ENCODE measurements around the gene PPFIA2.

Gene PPFIA2

DNA sequence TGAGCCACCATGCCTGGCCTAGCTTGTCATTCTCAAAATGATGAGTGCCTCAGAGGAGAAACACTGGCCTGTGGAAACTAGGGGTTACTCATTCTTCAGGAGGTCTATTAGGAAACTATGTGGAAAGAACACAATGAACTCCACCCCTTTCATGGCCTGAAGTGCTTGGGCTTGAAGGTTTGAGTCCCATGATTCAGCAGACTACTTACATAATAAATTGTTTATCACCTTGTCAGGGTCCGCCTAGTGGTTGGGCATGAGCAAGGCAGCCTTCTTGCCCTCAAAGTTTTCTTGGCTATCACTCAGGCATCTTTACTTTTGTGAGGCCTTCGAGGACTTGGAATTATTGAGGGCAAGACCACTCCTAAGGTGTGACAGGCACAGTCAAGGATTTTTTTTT lies 430.1 kb downstream of the PPFIA2 start:
- H3K79me2 ChIP-seq (ENCODE audit: insufficient read depth, low read length), result no peaks in the 10 kb centered on the region
- H3K4me1 ChIP-seq (ENCODE audit: insufficient read depth, low read length, poor library complexity, severe bottlenecking), result no peaks in the 10 kb centered on the region
- H2AFZ ChIP-seq (ENCODE audit: low read length), result no peak overlapping the region
- H4K20me1 ChIP-seq (ENCODE audit: insufficient read depth, low read length, poor library complexity, severe bottlenecking), result no peaks in the 10 kb centered on the region
- H3F3A ChIP-seq (ENCODE audit: low read depth), result no peaks in the 10 kb centered on the region
- no peaks in the 10 kb centered on the region for H3K27me3 ChIP-seq (ENCODE audit: insufficient read depth, low read length, poor library complexity, severe bottlenecking)
- no peaks in the 10 kb centered on the region for H3K36me3 ChIP-seq (ENCODE audit: insufficient read depth, low read length)
- TF ChIP-seq EZH2phosphoT487 (IDR thresholded peaks at IDR 0.05; ENCODE audit: borderline replicate concordance), result no peak
- TF ChIP-seq, protein P1, sequence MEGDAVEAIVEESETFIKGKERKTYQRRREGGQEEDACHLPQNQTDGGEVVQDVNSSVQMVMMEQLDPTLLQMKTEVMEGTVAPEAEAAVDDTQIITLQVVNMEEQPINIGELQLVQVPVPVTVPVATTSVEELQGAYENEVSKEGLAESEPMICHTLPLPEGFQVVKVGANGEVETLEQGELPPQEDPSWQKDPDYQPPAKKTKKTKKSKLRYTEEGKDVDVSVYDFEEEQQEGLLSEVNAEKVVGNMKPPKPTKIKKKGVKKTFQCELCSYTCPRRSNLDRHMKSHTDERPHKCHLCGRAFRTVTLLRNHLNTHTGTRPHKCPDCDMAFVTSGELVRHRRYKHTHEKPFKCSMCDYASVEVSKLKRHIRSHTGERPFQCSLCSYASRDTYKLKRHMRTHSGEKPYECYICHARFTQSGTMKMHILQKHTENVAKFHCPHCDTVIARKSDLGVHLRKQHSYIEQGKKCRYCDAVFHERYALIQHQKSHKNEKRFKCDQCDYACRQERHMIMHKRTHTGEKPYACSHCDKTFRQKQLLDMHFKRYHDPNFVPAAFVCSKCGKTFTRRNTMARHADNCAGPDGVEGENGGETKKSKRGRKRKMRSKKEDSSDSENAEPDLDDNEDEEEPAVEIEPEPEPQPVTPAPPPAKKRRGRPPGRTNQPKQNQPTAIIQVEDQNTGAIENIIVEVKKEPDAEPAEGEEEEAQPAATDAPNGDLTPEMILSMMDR (conservative IDR thresholded peaks at IDR 0.05; ENCODE audit: low read length), result peak; percentile 62
- no peaks in the 10 kb centered on the region for H3K9me3 ChIP-seq (ENCODE audit: insufficient read depth, low read depth, low read length)
- no peaks in the 10 kb centered on the region for H3K9me2 ChIP-seq (replicated peaks; ENCODE audit: low read depth, low read length)
- no peak overlapping the region for H3K4me2 ChIP-seq (ENCODE audit: low read depth, low read length, poor library complexity, severe bottlenecking)
- no peak overlapping the region for H3K9ac ChIP-seq (ENCODE audit: low read depth, low read length, poor library complexity, severe bottlenecking)
- no peak overlapping the region for H3K4me3 ChIP-seq (ENCODE audit: low read length, poor library complexity, severe bottlenecking)

GRCh38 chr12:81327425-81327824 lies 431.7 kb downstream of the PPFIA2 start:
- no peaks in the 10 kb centered on the region for H3K36me3 ChIP-seq (ENCODE audit: insufficient read depth, low read length)
- H3K4me2 ChIP-seq (ENCODE audit: low read depth, low read length, poor library complexity, severe bottlenecking), result no peak overlapping the region
- no peaks in the 10 kb centered on the region for H3K4me1 ChIP-seq (ENCODE audit: insufficient read depth, low read length, poor library complexity, severe bottlenecking)
- H2AFZ ChIP-seq (ENCODE audit: low read length), result no peak overlapping the region
- no peaks in the 10 kb centered on the region for H3K9me3 ChIP-seq (ENCODE audit: insufficient read depth, low read depth, low read length)
- no peak overlapping the region for H3K9ac ChIP-seq (ENCODE audit: low read depth, low read length, poor library complexity, severe bottlenecking)
- no peaks in the 10 kb centered on the region for H3K9me2 ChIP-seq (replicated peaks; ENCODE audit: low read depth, low read length)
- no peaks in the 10 kb centered on the region for H4K20me1 ChIP-seq (ENCODE audit: insufficient read depth, low read length, poor library complexity, severe bottlenecking)
- H3K79me2 ChIP-seq (ENCODE audit: insufficient read depth, low read length), result no peaks in the 10 kb centered on the region
- no peaks in the 10 kb centered on the region for H3K27me3 ChIP-seq (ENCODE audit: insufficient read depth, low read length, poor library complexity, severe bottlenecking)
- TF ChIP-seq, protein P1 (conservative IDR thresholded peaks at IDR 0.05; ENCODE audit: low read length), result no peak
- no peak for TF ChIP-seq EZH2phosphoT487 (IDR thresholded peaks at IDR 0.05; ENCODE audit: borderline replicate concordance)
- no peak overlapping the region for H3K4me3 ChIP-seq (ENCODE audit: low read length, poor library complexity, severe bottlenecking)
- H3F3A ChIP-seq (ENCODE audit: low read depth), result no peaks in the 10 kb centered on the region

DNA sequence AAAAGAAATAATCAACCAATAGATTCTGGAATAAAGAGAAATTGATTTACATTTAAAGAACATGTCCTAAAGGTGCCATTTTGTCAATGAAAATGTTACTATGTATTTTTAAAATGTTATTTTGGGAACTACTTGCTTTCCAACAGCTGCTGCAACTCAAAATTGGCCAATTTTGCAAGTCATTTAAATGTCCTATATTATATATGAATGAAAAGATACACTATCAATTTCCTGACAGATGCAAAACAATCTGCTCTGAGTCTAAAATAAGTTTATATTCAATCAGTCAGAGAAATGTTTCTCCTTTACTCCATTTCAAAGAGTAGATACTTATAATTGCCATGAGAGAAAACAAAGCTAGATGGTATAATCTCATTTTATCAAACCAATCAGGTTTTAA lies 434.1 kb downstream of the PPFIA2 start:
- Histone ChIP-seq H3K4me1 (ENCODE audit: insufficient read depth, low read length, poor library complexity, severe bottlenecking) (no peaks in the 10 kb centered on the region), H3K79me2 (ENCODE audit: insufficient read depth, low read length) (no peaks in the 10 kb centered on the region), H3K9me3 (ENCODE audit: insufficient read depth, low read depth, low read length) (no peaks in the 10 kb centered on the region), H2AFZ (ENCODE audit: low read length) (no peak overlapping the region), H3K9ac (ENCODE audit: low read depth, low read length, poor library complexity, severe bottlenecking) (no peak overlapping the region), H3K36me3 (ENCODE audit: insufficient read depth, low read length) (no peaks in the 10 kb centered on the region), H3K4me3 (ENCODE audit: low read length, poor library complexity, severe bottlenecking) (no peak overlapping the region), H3F3A (ENCODE audit: low read depth) (no peaks in the 10 kb centered on the region), H3K4me2 (ENCODE audit: low read depth, low read length, poor library complexity, severe bottlenecking) (no peak overlapping the region), H3K9me2 (replicated peaks; ENCODE audit: low read depth, low read length) (no peaks in the 10 kb centered on the region), H3K27me3 (ENCODE audit: insufficient read depth, low read length, poor library complexity, severe bottlenecking) (no peaks in the 10 kb centered on the region), H4K20me1 (ENCODE audit: insufficient read depth, low read length, poor library complexity, severe bottlenecking) (no peaks in the 10 kb centered on the region)
- TF ChIP-seq, protein P1 (conservative IDR thresholded peaks at IDR 0.05; ENCODE audit: low read length), result no peak
- TF ChIP-seq EZH2phosphoT487 (IDR thresholded peaks at IDR 0.05; ENCODE audit: borderline replicate concordance), result no peak

Data from Loucy (cell line).